HEK293 (cell line): ENCODE results near the gene EIF4ENIF1.
A peak's percentile ranks its signal among the peaks of the same experiment; 100 is the strongest.

Experiments
- ELK4 ChIP-seq: IDR thresholded peaks from 2 replicates; pipeline ENCODE4 v1.6.1; 2011; ENCODE audit warnings: mild to moderate bottlenecking, low read depth, low read length, borderline replicate concordance
- GFI1B ChIP-seq: fragments of 450-650 bp; formaldehyde crosslinking; IDR thresholded peaks from 2 replicates; pipeline ENCODE4 v1.5.1; 2016; ENCODE audit warnings: missing biosample characterization, missing genetic modification characterization
- HOXC10 ChIP-seq: sonication (generic); formaldehyde crosslinking; IDR thresholded peaks from 2 replicates; pipeline ENCODE4 v1.8.1; 2023; ENCODE audit warnings: mild to moderate bottlenecking, missing genetic modification reagents
- MYNN ChIP-seq: fragments of 450-650 bp; formaldehyde crosslinking; IDR thresholded peaks from 2 replicates; pipeline ENCODE4 v1.5.1; 2016; ENCODE audit warnings: missing biosample characterization, missing genetic modification characterization, borderline replicate concordance
- MZF1 ChIP-seq: fragments of 450-650 bp; formaldehyde crosslinking; IDR thresholded peaks from 2 replicates; pipeline ENCODE4 v1.5.1; 2017; ENCODE audit warnings: missing biosample characterization, missing genetic modification characterization, borderline replicate concordance
- OSR2 ChIP-seq: fragments of 450-650 bp; formaldehyde crosslinking; IDR thresholded peaks from 2 replicates; pipeline ENCODE4 v1.5.1; 2016; ENCODE audit warnings: missing biosample characterization, missing genetic modification characterization
- PATZ1 ChIP-seq: fragments of 450-650 bp; formaldehyde crosslinking; IDR thresholded peaks from 2 replicates; pipeline ENCODE4 v1.5.1; 2016; ENCODE audit warnings: missing biosample characterization, missing genetic modification characterization
- PBX3 ChIP-seq: sonication (generic); formaldehyde crosslinking; IDR thresholded peaks from 2 replicates; pipeline ENCODE4 v1.8.1; 2022; ENCODE audit warnings: mild to moderate bottlenecking, moderate library complexity, missing genetic modification reagents
- REPIN1 ChIP-seq: fragments of 450-650 bp; formaldehyde crosslinking; IDR thresholded peaks from 2 replicates; pipeline ENCODE4 v1.5.1; 2017; ENCODE audit warnings: missing biosample characterization, missing genetic modification characterization, low read depth
- SALL2 ChIP-seq: fragments of 450-650 bp; formaldehyde crosslinking; IDR thresholded peaks from 2 replicates; pipeline ENCODE4 v1.5.0; 2017; ENCODE audit warnings: missing biosample characterization, mild to moderate bottlenecking, missing genetic modification characterization, borderline replicate concordance
- TCF7L2 ChIP-seq: IDR thresholded peaks from 2 replicates; pipeline ENCODE4 v1.6.1; 2011; ENCODE audit warnings: low read depth, mild to moderate bottlenecking, inconsistent platforms, low read length, moderate library complexity, borderline replicate concordance
- ZBTB49 ChIP-seq: fragments of 450-650 bp; formaldehyde crosslinking; IDR thresholded peaks from 2 replicates; pipeline ENCODE4 v1.5.1; 2016; ENCODE audit warnings: missing biosample characterization, missing genetic modification characterization, low read depth
- ZBTB8A ChIP-seq: fragments of 450-650 bp; formaldehyde crosslinking; IDR thresholded peaks from 2 replicates; pipeline ENCODE4 v1.5.1; 2016; ENCODE audit warnings: missing biosample characterization, missing genetic modification characterization
- ZFP69B ChIP-seq: fragments of 450-650 bp; formaldehyde crosslinking; IDR thresholded peaks from 2 replicates; pipeline ENCODE4 v1.5.1; 2016; ENCODE audit warnings: missing biosample characterization, missing genetic modification characterization
- ZNF18 ChIP-seq: fragments of 450-650 bp; formaldehyde crosslinking; IDR thresholded peaks from 2 replicates; pipeline ENCODE4 v1.5.1; 2016; ENCODE audit warnings: missing biosample characterization, missing genetic modification characterization
- ZNF214 ChIP-seq: fragments of 450-650 bp; formaldehyde crosslinking; IDR thresholded peaks from 2 replicates; pipeline ENCODE4 v1.5.1; 2017; ENCODE audit warnings: missing biosample characterization, mild to moderate bottlenecking, missing genetic modification characterization, borderline replicate concordance
- ZNF221 ChIP-seq: fragments of 450-650 bp; formaldehyde crosslinking; IDR thresholded peaks from 2 replicates; pipeline ENCODE4 v1.5.1; 2017; ENCODE audit warnings: missing biosample characterization, missing genetic modification characterization, borderline replicate concordance
- ZNF266 ChIP-seq: fragments of 450-650 bp; formaldehyde crosslinking; IDR thresholded peaks from 2 replicates; pipeline ENCODE4 v1.5.1; 2016; ENCODE audit warnings: missing biosample characterization, missing genetic modification characterization, low read depth
- ZNF280D ChIP-seq: fragments of 450-650 bp; formaldehyde crosslinking; IDR thresholded peaks from 2 replicates; pipeline ENCODE4 v1.5.1; 2016; ENCODE audit warnings: missing biosample characterization, missing genetic modification characterization
- ZNF362 ChIP-seq: fragments of 450-650 bp; formaldehyde crosslinking; IDR thresholded peaks from 2 replicates; pipeline ENCODE4 v1.5.1; 2016; ENCODE audit warnings: missing biosample characterization, missing genetic modification characterization
- ZNF366 ChIP-seq: fragments of 450-650 bp; formaldehyde crosslinking; conservative IDR thresholded peaks from 2 replicates; pipeline ENCODE4 v1.5.1; 2016; ENCODE audit warnings: missing biosample characterization, missing genetic modification characterization
- ZNF561 ChIP-seq: fragments of 450-650 bp; IDR thresholded peaks from 2 replicates; pipeline ENCODE4 v1.5.1; 2018; ENCODE audit warnings: missing biosample characterization, missing genetic modification characterization, borderline replicate concordance
- ZNF596 ChIP-seq: fragments of 450-650 bp; IDR thresholded peaks from 2 replicates; pipeline ENCODE4 v1.5.0; 2018; ENCODE audit warnings: missing biosample characterization, mild to moderate bottlenecking, missing genetic modification characterization, moderate library complexity
- ZNF624 ChIP-seq: fragments of 450-650 bp; formaldehyde crosslinking; IDR thresholded peaks from 2 replicates; pipeline ENCODE4 v1.5.1; 2017; ENCODE audit warnings: missing biosample characterization, missing genetic modification characterization
- ZNF664 ChIP-seq: fragments of 450-650 bp; formaldehyde crosslinking; IDR thresholded peaks from 2 replicates; pipeline ENCODE4 v1.5.1; 2016; ENCODE audit warnings: missing biosample characterization, missing genetic modification characterization
- ZNF837 ChIP-seq: fragments of 450-650 bp; formaldehyde crosslinking; IDR thresholded peaks from 2 replicates; pipeline ENCODE4 v1.5.1; 2016; ENCODE audit warnings: missing biosample characterization, missing genetic modification characterization

Gene EIF4ENIF1

GRCh38 chr22:31399211-31400022 lies 90.2 kb downstream of the EIF4ENIF1 start, which contains the start of gene DRG1 (continued):
- TF ChIP-seq ZNF18 (tag by site-specific recombination) = peak; percentile 69; the same call in 1 of the 2 replicates
- TF ChIP-seq ZNF266 (tag by site-specific recombination) = no peak
- TF ChIP-seq ZNF837 = no peak
- no peak for TF ChIP-seq MYNN
- TF ChIP-seq REPIN1 = peak; percentile 55; the same call in 1 of the 2 replicates
- TF ChIP-seq PBX3 (CRISPR knock-in tag) = peak; percentile 68; the same call in 1 of the 2 replicates
- 0 out of 2 replicates have a peak, but pooled peaks have one; percentile 51 for TF ChIP-seq HOXC10 (CRISPR knock-in tag)
- peak; percentile 42 for TF ChIP-seq ZBTB8A (tag by site-specific recombination)
- no peak for TF ChIP-seq GFI1B (tag by site-specific recombination)
- no peak for TF ChIP-seq ZBTB49 (tag by site-specific recombination)
- TF ChIP-seq ZNF221 (tag by site-specific recombination) = no peak
- TF ChIP-seq ZNF664 (tag by site-specific recombination) = peak; percentile 3; the same call in 1 of the 2 replicates
- no peak for TF ChIP-seq ELK4
- no peak for TF ChIP-seq TCF7L2
- TF ChIP-seq ZNF561 (tag by site-specific recombination) = 0 out of 2 replicates have a peak, but pooled peaks have one; percentile 34
- no peak for TF ChIP-seq ZNF596 (tag by site-specific recombination)
- TF ChIP-seq ZNF214 = no peak
- no peak for TF ChIP-seq SALL2 (tag by site-specific recombination)
- TF ChIP-seq MZF1 (tag by site-specific recombination) = no peak
- TF ChIP-seq OSR2 (tag by site-specific recombination) = peak; percentile 23; the same call in 1 of the 2 replicates
- peak; percentile 92 for TF ChIP-seq PATZ1 (tag by site-specific recombination)
- TF ChIP-seq ZNF362 (tag by site-specific recombination) = no peak
- no peak for TF ChIP-seq ZNF624 (tag by site-specific recombination)
- TF ChIP-seq ZNF280D = no peak
- no peak for TF ChIP-seq ZFP69B (tag by site-specific recombination)
- TF ChIP-seq ZNF366 (tag by site-specific recombination) = peak; percentile 36; the same call in 1 of the 2 replicates
